ENCODE results near the gene PRR5L.

The PRR5L gene

DNA sequence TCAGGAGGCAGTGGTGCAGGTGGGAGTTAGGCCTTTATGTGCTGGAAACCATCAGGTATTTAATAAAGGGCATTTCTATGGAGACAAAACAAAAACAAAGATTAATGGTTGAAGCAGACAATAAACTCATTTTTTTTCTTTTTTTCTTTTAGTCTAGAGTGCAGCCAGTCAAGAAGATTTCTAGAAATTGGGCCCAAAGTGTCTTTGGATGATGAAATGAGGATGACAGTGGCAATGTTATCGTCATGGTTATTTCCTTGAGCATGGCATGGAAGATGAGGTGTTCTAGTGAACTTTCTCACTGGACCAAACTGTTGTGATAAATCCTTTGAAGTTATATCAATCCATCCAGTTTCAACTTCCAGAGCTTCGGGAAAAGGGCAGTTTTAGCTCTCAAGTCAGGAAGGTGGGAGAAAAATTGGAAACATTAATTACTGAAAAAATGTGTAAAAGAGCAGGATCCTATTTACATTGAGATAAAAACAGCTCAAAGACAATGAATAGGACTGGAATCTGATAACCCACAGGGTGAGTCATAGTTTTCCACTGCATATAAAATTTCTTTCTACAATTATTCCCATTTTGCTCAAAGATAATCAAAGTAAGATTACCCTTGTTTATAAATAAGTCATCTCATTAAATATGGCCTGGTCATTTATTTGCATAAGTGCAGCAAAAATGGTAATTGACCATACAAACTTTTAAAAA is 33.0 kb downstream of the PRR5L start:
- no peak for DNase-seq

DNA sequence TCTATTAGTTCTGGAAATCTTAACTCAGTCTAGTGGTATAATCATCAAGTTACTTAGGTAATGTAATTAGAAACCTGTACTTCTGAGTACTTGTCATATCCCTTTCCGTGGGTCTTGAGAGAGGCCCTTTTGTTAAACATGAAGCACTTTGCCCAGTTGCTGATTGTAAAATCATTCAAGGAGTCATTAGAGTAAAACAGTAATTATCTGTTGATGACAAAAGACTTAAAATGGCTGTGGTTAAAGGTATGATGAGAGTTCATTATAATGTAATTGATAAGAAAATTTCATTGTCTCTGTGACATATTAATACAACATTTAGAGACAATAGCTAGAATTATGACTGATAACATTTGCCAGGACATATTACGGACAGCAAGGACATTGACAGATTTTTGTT is 34.3 kb downstream of the PRR5L start:
- no peak for DNase-seq

DNA sequence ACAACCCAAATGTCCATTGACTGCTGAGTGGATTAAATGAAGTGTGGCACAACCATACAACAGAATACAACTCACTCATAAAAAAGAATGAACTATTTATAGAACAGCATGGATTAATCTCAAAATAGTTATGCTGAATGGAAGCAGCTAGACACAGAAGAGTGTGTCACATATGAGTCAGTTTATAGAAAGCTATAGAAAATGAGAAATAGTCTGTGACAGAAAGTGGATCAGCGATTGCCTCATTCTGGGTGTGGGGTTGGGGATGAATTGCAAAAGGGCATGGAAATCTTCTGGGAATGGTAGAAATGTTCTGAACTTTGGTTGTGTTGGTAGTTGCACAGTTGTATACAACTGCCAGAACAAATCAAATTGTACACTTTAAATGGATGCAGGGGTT is 37.4 kb downstream of the PRR5L start:
- DNase-seq, result no peak

DNA sequence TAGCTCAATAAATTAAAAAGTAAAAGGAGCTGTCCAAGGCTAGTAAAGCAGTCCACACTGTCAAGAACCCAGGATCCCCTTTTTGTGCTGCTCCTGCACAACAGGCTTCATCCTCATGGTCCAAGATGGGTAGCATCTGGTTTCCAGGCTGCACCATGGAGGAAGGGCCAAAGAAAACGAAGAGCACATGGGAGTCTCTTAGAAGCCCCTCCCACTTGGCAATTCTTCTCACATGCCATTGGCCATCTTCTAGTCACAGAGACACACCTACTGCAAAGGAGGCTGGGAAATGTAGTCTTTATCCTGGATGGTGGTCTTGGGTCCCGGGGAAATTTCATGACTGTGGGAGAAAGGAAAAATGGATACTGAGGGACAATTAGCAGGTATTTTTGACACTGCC is 37.8 kb downstream of the PRR5L start:
- no peak for DNase-seq

DNA sequence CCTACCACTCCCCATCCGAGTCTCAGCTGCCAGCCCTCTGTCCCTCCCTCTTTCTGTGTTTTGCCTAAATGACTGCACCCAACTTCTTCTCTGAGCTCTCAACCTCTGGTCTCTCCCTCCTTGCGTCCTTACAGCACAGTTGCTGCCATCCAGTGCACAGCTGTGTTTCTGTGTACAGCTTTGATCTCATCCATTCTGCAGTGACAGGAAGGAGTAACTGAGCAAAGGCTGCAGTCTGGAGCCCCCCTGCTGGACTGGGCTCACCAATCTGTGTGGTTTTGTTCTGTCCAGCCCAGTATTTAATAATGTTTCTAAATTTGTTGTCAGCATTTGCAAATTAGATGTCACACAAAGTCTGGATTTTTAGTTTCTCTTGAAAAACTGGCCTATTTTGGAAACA is 43.8 kb downstream of the PRR5L start:
- no peak for DNase-seq

DNA sequence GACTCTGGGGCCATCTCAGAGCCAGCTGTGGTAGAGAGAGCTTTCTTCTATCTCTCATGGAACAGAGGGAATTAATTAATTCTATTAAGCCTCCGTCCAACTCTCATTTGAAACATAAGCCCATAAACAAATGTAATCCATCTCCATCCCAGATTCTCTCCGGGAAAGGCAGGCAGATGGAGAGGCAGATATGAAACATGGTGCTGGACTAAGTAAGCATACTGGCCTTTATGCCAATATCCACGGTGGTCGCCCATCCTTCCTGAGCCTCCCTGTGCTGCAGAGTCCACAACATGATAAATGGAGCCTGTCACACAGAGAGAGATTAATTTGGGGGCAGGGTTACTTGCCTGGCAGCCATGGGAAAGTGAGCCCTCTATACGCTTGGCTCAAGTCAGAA is 44.8 kb downstream of the PRR5L start:
- no peak for DNase-seq

DNA sequence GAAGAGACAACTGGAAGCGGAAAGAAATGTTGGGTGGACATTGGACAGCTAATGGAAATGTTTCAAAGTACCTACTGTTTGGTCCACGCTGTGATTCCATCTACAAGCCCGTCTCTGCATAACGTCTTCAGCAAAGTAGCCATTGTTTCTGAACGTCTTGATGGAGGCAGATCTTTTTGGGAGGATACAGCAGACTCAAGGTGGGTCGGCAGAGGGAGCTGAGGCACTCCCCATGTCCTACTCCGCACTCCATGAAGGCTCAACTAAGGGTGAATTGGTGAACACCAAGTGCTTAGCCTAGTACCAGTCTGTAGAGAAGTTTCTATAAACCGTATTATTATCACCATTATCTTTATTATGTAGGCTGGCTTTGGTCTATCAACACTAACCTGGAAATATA is 45.8 kb downstream of the PRR5L start:
- DNase-seq, result no peak

DNA sequence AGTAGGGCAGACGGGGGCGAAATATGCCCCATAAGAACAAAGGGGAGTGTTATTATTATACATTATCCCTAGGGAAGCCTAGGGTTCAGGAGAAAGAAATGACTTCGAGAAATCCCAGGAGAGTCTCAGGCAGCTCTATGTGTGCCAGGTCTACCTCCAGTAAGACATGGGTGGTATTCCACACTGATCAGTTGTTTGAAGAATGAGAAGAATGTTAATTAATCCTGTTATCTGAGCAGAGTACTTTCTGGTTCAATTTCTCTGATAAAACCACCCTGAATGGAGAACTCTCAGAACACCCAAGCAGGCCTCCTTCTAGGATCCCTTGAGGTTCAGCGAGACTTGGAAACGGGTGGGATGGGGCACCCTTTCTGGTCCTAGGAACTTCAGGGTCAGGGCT is 46.2 kb downstream of the PRR5L start:
- DNase-seq, result no peak

DNA sequence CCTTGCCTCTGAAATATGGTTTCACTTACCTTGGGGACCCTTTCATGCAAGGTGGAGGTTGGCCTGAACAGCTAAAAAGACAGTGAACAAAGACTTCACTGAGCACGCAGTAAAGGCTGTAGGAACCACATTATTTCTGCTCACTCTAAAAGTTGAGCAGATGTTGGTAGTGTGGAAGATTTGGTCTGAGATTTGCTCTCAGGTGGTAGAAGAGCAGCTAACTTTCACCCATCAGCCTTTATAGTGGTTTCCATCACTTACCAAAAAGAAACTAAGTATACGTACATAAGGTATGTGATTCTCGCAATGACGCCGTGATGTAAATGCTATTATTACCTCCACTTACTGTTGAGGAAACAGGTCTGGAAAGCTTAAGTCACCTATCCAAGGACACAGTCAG is 47.3 kb downstream of the PRR5L start:
- DNase-seq, result no peak

DNA sequence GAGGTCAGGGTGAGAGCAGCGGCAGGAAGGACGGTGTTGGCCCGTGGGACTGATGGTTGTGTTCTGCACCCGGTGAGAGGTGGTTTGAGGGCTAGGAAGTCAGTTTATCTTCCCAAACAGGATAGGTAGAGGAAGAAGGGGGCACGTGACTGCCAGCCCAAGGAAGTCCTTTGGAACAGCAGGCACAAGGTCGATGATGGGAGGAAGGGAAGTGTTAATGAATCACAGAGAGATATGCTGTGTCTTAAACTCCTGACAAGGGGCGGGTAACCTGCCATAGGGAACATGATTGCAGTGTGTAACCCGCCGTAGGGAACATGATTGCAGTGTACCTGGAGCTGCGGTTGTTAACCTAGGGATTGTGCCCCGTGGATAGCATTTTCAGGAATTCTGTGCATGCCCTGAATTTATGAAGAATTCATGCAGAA is 49.0 kb downstream of the PRR5L start:
- DNase-seq, result no peak

DNA sequence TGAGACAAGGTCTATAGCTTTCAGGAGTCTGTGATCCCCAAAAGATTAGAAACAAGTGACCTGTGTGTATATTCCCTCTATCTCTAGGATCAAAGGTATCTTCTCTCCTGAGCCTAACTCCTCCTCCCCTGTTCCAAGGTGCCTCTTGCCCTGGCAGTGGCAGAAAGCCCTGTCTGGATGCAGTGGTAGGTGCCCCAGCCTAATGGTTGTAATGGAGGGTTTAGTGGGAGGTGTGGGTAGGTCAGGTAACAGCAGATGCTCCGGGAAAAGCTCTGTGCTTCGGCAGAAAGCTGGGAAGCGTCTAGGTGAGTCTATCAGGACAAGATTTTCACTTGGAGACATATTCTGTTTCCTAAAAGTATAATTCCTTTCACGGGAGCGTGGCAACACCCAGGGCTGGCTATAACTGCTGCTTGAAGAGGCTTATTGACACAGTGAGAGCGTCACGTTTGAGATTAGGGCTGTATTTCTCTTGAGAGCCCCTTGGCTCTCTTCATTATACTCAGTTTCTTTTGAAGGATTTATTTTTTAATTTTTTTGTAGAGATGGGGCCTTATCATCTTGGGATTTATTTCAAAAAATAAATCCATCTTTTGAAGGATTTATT is 49.5 kb downstream of the PRR5L start:
- no peak for DNase-seq

DNA sequence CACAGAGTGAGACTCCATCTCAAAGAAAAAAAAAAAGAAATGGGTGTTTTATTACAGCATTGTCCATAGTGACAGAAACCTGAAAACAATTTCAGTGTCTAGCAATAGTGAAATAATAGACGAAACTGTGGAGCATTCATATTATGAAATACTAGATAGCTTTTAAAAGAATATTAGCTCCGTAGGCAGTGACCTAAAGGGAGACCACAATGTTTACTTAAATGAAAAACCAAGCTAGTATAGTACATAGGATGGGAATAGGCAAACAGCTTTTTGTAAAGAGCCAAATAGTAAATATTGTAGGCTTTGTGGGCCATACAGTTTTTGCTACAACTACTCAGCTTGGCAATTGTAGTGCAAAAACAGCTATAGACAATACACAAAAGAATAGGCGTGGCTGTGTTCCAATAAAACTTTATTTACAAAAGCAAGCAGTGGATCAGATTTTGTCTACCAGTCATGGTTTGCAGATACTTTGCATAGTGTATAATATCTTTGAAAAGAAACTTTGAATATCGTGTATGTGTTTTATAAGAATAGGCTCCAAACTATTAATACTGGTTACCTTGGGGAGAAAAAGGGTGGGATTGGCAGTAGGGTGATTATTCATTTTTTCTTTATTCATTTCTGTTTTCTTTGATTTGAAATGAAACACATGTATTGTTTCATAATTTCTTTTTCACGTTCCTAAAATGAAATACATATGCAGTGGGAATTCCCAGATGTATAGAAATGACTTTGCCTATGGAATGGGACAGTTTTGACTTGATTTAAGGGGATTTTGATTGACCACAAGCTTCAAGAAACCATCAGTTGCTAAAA is 50.7 kb downstream of the PRR5L start:
- DNase-seq, result no peak

DNA sequence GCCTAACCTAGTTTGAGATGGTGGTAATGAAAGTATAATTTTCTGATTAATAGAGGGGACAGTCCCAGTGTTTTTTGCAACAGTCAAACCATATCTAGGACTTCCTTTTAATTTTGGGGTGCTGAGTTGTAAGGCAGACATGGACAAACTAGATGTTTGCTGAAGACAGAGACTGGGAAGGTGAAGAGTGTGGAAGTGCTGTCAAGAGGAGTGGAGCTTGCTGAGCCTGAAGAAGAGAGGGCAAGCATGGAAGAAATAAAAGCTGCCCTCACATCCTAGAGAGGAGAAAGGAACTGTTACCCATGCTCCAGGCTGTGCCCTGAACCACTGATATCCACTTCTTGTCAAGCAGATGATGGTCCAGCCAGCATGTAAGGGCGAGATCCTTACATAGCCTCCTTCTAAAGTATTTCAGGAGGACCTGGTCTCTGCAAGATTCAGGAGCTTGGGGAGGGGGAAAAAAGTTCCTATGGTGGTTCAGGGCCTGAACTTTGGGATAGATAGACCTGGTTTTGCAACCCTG is 51.4 kb downstream of the PRR5L start:
- no peak for DNase-seq

DNA sequence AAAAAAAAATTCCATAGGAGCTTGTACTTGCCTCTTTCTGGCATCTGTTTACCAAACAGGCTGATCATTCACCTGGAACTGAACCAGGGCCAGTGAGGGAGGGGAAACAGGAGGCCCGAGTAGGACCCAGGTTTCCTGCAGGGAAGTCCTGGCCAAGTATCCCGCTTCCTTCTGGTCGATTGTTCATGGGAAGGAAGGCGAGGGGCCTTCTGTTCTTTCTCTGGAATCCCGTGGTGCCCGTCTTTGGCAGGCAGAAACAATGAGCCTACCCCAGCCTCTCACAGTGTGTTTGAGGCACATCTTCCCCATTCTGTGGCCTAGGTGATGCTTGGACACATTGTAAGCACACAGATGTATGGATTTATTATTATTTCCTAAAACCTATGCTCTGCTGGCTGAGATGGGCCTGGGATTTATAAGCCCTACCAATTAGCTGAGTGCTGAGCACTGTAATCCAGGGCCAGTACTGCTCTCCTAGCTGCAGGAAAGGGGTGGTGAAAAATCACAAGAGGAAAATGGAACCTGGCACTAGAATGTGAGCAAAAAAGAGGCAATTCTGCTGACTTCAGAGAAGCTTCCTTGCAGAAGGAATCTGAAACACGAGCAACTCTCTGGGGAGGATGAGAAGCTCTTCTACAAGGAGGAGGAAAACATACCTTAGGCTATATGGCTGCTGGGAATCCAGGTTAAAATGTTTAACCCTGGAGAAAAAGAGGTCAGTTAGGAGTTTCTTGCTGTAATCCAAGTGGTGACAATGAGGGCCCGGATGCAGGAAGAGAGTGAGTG is 53.5 kb downstream of the PRR5L start:
- no peak for DNase-seq

DNA sequence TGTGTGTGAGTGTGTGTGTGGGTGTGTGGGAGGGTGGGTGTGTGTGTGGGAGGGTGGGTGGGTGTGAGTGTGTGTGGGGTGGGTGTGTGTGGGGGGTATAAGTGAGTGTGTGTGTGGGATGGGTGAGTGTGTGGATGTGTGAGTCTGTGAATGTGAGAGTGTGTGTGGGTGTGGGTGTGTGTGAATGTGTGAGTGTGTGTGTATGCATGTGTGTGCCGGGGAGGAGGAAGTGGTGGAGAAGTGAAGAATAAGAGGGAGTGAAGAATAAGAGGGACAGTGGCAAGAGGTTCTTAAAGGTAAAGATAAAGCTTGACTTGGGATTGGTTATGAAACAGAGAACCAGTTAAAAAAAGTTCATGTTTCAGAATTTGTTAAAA is 54.0 kb downstream of the PRR5L start:
- no peak for DNase-seq

DNA sequence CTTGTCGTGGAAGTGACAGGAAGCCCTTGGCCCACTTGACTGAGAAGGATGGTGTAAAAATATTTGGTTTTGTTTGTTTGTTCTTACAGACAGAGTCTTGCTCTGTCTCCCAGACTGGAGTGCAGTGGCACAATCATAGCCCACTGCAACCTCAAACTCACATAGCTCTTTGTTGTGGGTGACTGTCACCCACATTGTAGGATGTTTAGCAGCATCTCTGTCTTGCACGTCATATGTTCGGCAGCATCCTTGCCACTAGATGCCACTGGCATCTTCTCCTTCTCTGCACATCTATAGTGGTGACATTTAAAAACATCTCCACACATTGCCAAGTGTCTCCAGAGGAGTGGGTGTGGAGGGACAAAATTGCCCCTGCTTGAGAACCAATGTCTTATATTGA is 56.8 kb downstream of the PRR5L start:
- no peak for DNase-seq

DNA sequence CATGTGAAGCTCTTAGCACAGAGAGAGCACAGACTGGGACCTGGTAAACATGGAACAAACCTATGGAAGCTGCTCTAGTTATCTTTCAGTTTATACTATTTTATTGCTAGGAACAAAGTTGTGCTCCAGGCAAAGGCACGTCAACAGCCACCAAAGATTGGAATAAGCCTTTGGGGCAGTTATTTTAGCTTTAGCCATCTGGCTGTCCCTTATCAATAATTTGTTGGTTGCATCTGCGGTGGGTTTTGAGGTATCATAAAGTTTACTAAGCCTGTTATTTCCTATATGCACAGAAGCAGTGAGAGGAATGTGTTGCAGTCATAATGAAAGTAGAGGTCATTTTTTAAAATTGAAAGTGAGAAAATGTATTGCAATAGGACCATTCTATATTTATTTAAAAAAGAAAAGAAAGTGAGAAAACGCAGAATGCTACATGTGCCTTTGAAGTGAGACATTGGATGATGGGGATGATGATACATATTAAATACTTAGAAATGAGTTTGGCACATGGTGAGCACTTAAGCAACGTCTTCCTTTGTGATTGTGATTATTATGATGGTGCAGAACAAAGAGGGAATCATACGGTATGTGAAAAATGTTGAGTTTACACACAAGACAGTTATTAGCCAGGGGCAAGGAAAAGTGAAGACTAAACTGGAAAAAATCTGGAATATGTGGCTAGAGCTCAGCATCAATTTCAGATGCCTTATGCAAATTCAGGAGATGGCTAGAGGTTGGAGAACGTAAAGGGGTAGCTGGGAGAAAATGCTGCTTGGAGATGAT is 58.3 kb downstream of the PRR5L start:
- DNase-seq, result no peak

DNA sequence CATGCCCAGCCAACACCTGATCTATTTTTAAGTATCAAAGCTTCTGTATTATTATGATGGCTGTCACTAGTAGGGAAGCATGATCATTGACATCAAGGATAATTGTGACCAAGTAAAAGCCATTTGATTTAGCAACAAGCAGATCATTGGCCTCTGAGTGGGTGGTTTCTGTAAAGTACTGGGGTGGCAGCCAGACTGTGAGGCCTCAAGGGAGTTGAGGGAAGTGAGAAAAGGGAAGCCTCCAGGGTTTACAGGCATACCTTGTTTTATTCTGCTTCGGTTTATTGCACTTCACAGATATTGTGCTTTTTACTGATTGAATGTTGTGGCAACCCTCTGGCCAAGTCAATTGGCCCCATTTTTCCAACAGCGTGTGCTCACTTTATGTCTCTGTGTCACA is 60.1 kb downstream of the PRR5L start:
- no peak for DNase-seq

DNA sequence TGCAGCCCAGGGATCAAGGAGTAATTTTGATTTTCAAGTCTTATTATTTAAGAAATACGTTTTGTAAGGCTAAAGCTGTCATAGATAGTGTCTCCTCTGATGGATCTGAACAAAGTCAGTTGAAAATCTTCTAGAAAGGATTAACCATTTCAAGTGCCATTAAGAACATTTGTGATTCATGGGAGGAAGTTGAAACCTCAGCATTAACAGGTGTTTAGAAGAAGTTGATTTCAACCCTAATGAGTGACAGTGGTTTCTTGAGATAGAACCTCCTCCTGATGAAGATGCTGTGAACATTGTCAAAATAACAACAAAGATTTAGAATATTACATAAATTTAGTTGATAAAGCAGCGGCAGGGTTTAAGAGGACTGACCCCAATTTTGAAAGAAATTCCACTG is 61.7 kb downstream of the PRR5L start:
- DNase-seq, result no peak

DNA sequence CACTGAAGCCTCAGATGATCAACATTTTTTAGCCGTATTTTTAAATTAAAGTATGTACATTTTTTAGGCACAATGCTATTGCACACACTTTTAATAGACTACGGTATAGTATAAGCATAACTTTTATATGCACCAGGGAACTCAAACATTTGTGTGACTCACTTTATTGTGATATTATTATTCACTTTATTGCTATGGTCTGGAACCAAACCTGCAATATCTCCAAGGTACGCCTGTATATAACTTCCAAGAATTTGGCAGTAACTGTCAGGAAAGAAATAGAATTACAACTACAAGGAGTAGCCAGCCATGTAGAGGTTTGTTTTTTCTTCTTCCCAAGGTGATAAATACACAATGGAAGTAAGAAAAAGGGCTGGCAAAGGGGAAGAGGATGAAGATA is 62.3 kb downstream of the PRR5L start:
- no peak for DNase-seq

DNA sequence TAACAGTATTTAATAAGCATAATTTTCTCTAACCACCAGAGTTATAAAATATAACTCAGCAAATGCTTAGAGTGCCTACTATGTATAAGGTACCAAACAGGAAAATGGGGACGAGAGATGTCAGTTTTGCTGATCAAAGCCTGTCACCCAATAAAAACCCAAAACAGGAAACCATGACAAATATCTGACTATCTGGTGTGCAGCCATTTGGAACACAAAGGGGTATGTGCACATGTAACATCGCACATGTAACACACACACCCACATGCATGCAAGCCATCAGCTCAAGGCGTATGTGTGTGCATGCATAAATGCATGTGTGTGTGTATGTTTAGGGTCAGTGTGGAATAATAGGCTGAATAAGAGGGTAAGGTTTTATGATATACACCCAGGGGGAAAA is 64.2 kb downstream of the PRR5L start:
- DNase-seq, result no peak

DNA sequence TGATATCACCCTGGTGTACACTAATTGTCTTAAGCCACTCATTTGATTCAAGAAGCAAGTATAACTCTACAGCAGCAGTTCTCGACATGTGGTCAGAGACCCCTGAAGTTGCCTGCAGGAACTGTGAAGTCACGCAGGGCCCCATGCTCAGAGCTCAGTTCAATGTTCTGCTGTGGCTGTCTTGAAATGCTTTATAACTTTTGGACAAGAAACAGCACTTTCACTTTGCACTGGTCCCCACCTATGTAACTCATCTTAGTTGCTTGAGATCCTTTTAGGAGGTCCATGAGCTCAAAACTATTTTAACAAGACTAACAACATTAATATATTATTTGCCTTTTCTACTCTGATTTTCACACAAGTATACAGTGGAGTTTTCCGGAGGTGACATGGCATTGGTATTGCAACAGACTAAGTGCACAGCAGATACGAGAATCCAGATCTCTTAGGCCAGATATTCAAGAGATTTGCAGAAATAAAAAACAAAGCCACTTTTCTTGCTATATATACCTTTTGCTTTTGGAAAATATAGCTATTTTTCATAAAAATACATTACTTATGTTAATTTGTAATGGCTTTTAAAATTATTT is 64.8 kb downstream of the PRR5L start:
- DNase-seq, result no peak
